Body of pancreas (tissue), 4 donors: Measurements from ENCODE around the gene PKNOX2. TPM values are rescaled to one million over a fixed set of nuclear protein-coding genes. Genes with fewer than 3 reads are reported as not detected.
A peak's percentile ranks its signal among the peaks of the same experiment; 100 is the strongest.

Source experiments
- ATAC-seq: fragments of 150-250 bp; one replicate; pipeline ENCODE4 v1.9.1; 2016
- DNase-seq, 4 donors: peaks; one replicate each; pipeline ENCODE4 v3.0.0-alpha.2; 2019
- H3K27ac ChIP-seq, 4 donors: fragments of 200-600 bp; sonication (generic); 1 replicate in 3 of 4; 2 replicates in 1 of 4; pipeline versions ENCODE4 v1.5.1 to v1.6.1; 2016 to 2019; ENCODE audit warnings: mild to moderate bottlenecking in 1 of 4, mixed read lengths in 1 of 4, moderate library complexity in 1 of 4
- H3K27me3 ChIP-seq, 2 donors: fragments of 200-600 bp; sonication (generic); one replicate each; pipeline ENCODE4 v1.6.0; 2016; ENCODE audit warnings: mild to moderate bottlenecking in 1 of 2
- H3K36me3 ChIP-seq, 2 donors: fragments of 200-600 bp; sonication (generic); replicated peaks in 1 of 2; 2 replicates each; pipeline ENCODE4 v1.5.1; 2016; ENCODE audit warnings: low read depth in 2 of 2; ENCODE audit not compliant: insufficient read depth in 1 of 2
- H3K4me1 ChIP-seq: fragments of 200-600 bp; sonication (generic); one replicate; pipeline ENCODE4 v1.6.0; 2016
- H3K4me3 ChIP-seq, 2 donors: fragments of 200-600 bp; sonication (generic); 1 replicate in 1 of 2; 2 replicates in 1 of 2; pipeline ENCODE4 v1.5.1; 2016 to 2019
- H3K9me3 ChIP-seq, 3 donors: fragments of 200-600 bp; sonication (generic); 1 replicate in 2 of 3; 2 replicates in 1 of 3; pipeline ENCODE4 v1.5.1; 2016
- POLR2A ChIP-seq, 3 donors: fragments of 450-650 bp; IDR thresholded peaks; one replicate each; pipeline ENCODE4 v1.6.1; 2016; ENCODE audit warnings: antibody characterized with exemption in 3 of 3, mild to moderate bottlenecking in 2 of 3
- WGBS, 2 donors: methylation state at CpG; one replicate each; pipeline ENCODE4 v1.1.5; 2017; 5-methylcytosine and 5-hydroxymethylcytosine counted together
- intact Hi-C: fragments of 100-400 bp; cut with DNase I; formaldehyde crosslinking; loops from one replicate; pipeline ENCODE4 v1.15.1; 2023
- total RNA-seq, 2 donors: library from RNA; depleted of rRNA; stranded (reverse); fragments of >200 nt; gene quantifications; one replicate each; pipeline ENCODE4 v1.1.0, GENCODE V29; 2016
- TF ChIP-seq, protein P1 (sequence below), 7 experiments: fragments of 450-650 bp in 4 of 7; fragments of 200-600 bp in 3 of 7; sonication (generic) in 3 of 7; IDR thresholded peaks; one replicate each; pipeline ENCODE4 v1.5.1; 2016 to 2019; ENCODE audit warnings: antibody characterized with exemption in 7 of 7

The PKNOX2 gene
- total RNA-seq, 2 donors from 2014 or later = 4.2 to 4.9 TPM

DNA sequence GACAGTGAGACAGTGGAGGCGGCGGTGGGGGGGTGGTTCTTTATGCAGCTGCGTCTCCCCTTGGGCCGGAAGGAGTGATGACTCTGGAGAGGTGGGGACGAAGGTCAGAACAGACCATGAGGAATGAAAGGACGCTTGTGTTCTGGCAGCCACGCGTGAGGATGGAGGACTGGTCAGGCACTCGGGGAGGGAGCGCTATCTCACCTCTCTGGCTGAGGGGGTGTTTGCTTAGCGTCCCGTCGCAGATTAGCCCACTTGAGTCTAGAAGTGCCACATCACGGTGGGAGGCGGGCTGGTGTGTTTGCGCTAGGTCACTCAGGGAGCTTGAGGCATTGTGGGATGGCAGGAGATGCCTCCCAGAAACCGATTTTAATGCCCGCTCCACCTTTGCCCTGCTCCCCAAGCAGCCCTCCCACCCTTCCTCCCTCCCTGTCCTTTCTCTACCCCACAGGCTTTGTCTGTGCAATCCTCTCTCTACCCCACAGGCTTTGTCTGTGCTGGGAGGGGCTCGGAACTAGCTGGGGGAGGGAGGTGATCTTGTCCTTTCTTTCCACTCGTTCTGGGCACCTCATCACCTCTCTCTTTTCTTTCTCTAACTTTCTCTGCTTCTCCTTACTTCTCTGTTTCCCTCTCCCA, 97.8 kb downstream of the PKNOX2 start:
- Histone ChIP-seq H3K4me1 (peaks cover 9% of the 10 kb centered on the region), H3K4me3 (no peak overlapping the region), H3K27ac (no peak overlapping the region), H3K9me3 (no peaks in the 10 kb centered on the region), H3K27me3 (no peaks in the 10 kb centered on the region), H3K36me3 (no peaks in the 10 kb centered on the region)
- TF ChIP-seq POLR2A (IDR thresholded peaks at IDR 0.05) = no peak
- TF ChIP-seq, protein P1, sequence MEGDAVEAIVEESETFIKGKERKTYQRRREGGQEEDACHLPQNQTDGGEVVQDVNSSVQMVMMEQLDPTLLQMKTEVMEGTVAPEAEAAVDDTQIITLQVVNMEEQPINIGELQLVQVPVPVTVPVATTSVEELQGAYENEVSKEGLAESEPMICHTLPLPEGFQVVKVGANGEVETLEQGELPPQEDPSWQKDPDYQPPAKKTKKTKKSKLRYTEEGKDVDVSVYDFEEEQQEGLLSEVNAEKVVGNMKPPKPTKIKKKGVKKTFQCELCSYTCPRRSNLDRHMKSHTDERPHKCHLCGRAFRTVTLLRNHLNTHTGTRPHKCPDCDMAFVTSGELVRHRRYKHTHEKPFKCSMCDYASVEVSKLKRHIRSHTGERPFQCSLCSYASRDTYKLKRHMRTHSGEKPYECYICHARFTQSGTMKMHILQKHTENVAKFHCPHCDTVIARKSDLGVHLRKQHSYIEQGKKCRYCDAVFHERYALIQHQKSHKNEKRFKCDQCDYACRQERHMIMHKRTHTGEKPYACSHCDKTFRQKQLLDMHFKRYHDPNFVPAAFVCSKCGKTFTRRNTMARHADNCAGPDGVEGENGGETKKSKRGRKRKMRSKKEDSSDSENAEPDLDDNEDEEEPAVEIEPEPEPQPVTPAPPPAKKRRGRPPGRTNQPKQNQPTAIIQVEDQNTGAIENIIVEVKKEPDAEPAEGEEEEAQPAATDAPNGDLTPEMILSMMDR (IDR thresholded peaks at IDR 0.05) = no peak
- WGBS, 2 donors = 73 to 77% methylated on average over 20 of the region's 20 CpGs
- intact Hi-C loops = no loop called here
- DNase-seq (no peak), ATAC-seq (no peak)

DNA sequence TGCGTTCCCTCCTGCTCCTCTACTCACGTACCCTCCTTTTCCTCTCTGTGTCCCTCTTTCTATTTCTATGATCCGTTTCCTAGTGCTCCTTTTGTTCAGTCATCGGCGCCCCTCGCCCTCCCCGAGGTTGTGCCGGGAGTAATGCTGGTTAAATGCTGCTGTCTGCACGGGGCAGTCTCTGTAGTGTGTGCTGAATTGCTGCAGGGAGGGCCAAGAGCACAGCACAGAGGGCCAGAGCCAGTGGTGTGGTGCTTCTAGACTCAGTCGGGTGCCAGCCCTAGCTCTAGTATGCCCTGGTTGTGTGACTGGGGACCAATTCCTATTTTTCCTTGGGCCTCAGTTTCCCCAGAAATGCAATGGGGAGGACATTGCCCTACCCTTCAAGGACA, 98.3 kb downstream of the PKNOX2 start:
- no peak for TF ChIP-seq POLR2A (IDR thresholded peaks at IDR 0.05)
- TF ChIP-seq, protein P1 (IDR thresholded peaks at IDR 0.05) = no peak
- no peak overlapping the region for H3K4me3 ChIP-seq
- H3K4me1 ChIP-seq = peaks cover 9% of the 10 kb centered on the region
- no peaks in the 10 kb centered on the region for H3K27me3 ChIP-seq
- intact Hi-C loops = no loop called here
- no peaks in the 10 kb centered on the region for H3K9me3 ChIP-seq
- DNase-seq = no peak
- no peaks in the 10 kb centered on the region for H3K36me3 ChIP-seq
- H3K27ac ChIP-seq = no peak overlapping the region
- peak; percentile 28 for ATAC-seq
- WGBS, 2 donors = 49 to 54% methylated on average over 10 of the region's 10 CpGs

DNA sequence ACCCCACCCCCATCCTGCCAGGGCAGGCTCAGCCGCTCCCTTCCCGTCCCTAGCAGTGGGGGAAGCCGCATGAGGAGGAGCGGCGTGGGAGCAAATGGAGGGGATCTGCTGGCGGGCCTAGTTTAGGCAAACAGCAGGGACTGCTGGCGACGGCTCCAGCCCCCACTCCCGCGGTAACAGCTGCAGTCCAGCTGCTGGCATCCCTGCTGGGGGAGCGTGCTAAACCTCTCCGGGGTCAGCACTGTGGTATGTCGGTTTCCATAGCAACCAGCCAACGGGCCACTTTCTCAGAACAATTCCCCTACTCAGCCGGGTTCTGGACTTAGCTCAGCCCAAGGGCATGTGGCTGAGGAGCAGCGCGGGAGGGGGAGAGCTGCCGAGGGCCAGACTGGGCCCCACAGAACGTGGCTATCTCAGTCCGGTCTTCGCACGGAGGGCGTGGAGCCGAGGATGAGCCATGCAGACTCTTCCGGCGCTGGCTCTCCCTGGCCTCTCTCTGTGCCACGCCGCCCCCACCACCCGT, 98.8 kb downstream of the PKNOX2 start:
- peaks cover 9% of the 10 kb centered on the region for H3K4me1 ChIP-seq
- TF ChIP-seq, protein P1 (IDR thresholded peaks at IDR 0.05) = no peak
- no peak for TF ChIP-seq POLR2A (IDR thresholded peaks at IDR 0.05)
- H3K27me3 ChIP-seq = no peaks in the 10 kb centered on the region
- intact Hi-C loops = no loop called here
- H3K27ac ChIP-seq = no peak overlapping the region
- H3K4me3 ChIP-seq = no peak overlapping the region
- H3K9me3 ChIP-seq = no peaks in the 10 kb centered on the region
- H3K36me3 ChIP-seq = no peaks in the 10 kb centered on the region
- WGBS, 2 donors = 24 to 77% methylated on average over 17 to 29 of the region's 29 CpGs
- DNase-seq (peak; percentile 29 to 72 (median 52)), ATAC-seq (peak; percentile 65)

DNA sequence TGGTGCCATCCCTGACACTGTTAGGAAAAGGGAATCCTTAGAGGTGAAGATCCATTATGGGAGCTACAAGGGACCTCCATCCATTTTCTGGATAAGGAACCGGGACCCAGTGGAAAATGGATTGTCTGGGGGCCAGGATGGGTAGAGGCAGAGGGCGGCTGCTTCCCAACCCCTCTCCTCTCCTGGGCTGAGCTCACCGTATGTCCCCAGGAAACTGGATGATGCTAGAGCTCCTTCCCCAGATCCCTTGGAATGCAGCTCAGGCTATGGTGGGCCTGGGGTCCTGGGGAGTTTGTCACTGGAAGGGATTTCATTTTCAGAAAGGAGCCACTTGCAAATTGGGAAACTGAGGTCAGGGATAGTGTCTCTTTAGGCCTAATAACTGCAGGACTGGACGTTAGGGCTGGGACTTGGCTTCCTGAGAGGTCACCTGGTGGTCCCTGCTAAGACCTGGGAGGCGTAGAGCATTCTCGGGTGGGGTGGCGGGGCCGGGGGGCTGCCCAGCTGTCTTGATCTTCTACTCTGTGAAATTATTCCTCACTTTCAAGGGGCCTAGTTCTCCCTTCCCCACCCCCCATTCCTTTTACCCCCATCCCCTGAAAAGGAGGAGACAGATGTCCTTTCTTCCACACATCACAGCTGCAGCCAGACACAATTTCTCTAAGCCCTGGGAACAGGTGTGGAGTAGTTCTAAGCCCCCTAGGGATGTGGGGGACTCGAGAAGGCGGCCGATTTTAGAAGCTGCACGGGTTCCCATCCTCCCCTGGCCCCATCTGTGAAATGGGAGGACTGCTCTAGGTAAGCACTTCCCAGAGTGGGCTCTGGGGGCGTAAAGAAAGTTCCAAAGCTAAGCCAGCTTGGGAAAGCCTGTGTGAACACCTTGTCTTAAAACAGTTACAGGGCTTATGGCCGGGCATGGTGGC, 99.8 kb downstream of the PKNOX2 start:
- Histone ChIP-seq H3K27me3 (no peaks in the 10 kb centered on the region), H3K9me3 (no peaks in the 10 kb centered on the region), H3K4me1 (peaks cover 9% of the 10 kb centered on the region), H3K36me3 (no peaks in the 10 kb centered on the region), H3K4me3 (no peak overlapping the region), H3K27ac (no peak overlapping the region)
- 86% methylated on average over 12 to 14 of the region's 14 CpGs for WGBS, 2 donors
- intact Hi-C loops = no loop called here
- DNase-seq = no peak
- TF ChIP-seq, protein P1 (IDR thresholded peaks at IDR 0.05) = no peak
- TF ChIP-seq POLR2A (IDR thresholded peaks at IDR 0.05) = no peak
- no peak for ATAC-seq
